HG02678 (cell line): ENCODE results near the gene KRT75.

Experiments used
- ATAC-seq: cut with Tn5 transposase; IDR thresholded peaks from one replicate; pipeline ENCODE4 v1.9.1; 2021; ENCODE audit warnings: mild to moderate bottlenecking, moderate library complexity; ENCODE audit not compliant: unreplicated experiment

KRT75 gene

GRCh38 chr12:52440821-52441319 lies 6.7 kb upstream of the KRT75 start:
- ATAC-seq, result no peak

GRCh38 chr12:52439845-52440244 lies 5.7 kb upstream of the KRT75 start:
- no peak for ATAC-seq

GRCh38 chr12:52439420-52439819 lies 5.2 kb upstream of the KRT75 start:
- no peak for ATAC-seq

GRCh38 chr12:52438305-52439301 lies 4.4 kb upstream of the KRT75 start:
- no peak for ATAC-seq

GRCh38 chr12:52437508-52437907 lies 3.3 kb upstream of the KRT75 start:
- no peak for ATAC-seq

- no peak for ATAC-seq
Observed at GRCh38 chr12:52436828-52437474, 2.8 kb upstream of the KRT75 start.

GRCh38 chr12:52436000-52436827 lies 2.0 kb upstream of the KRT75 start:
- no peak for ATAC-seq

- ATAC-seq, result no peak
Observed at GRCh38 chr12:52435659-52435999, 1.5 kb upstream of the KRT75 start.

GRCh38 chr12:52434760-52435530 lies 774 bp upstream of the KRT75 start:
- ATAC-seq, result no peak

- ATAC-seq, result no peak
Observed at GRCh38 chr12:52433501-52434080, 580 bp downstream of the KRT75 start.

- no peak for ATAC-seq
Observed at GRCh38 chr12:52432559-52433207, 1.5 kb downstream of the KRT75 start.

- ATAC-seq, result no peak
Observed at GRCh38 chr12:52428121-52428520, 6.0 kb downstream of the KRT75 start.

- ATAC-seq, result no peak
Observed at GRCh38 chr12:52427083-52427482, 7.1 kb downstream of the KRT75 start.

- no peak for ATAC-seq
Observed at GRCh38 chr12:52426034-52426433, 8.1 kb downstream of the KRT75 start.

GRCh38 chr12:52425466-52425865 lies 8.7 kb downstream of the KRT75 start:
- ATAC-seq, result no peak

GRCh38 chr12:52423661-52424500 lies 10.3 kb downstream of the KRT75 start:
- no peak for ATAC-seq

GRCh38 chr12:52423035-52423434 lies 11.1 kb downstream of the KRT75 start:
- ATAC-seq, result no peak

GRCh38 chr12:52419656-52420055 lies 14.5 kb downstream of the KRT75 start:
- no peak for ATAC-seq
